Adrenal gland (tissue), 5 donors: ENCODE measurements around the gene MAP3K7.

ENCODE experiments used
- CTCF ChIP-seq, 6 experiments: fragments of 450-650 bp in 4 of 6; fragments of 200-600 bp in 2 of 6; sonication (generic) in 1 of 6; IDR thresholded peaks; 1 replicate in 5 of 6; 2 replicates in 1 of 6; pipeline versions ENCODE4 v1.5.1 to v1.8.0; 2016 to 2021; ENCODE audit warnings: antibody characterized with exemption in 6 of 6, mild to moderate bottlenecking in 2 of 6, moderate library complexity in 1 of 6
- POLR2A ChIP-seq, 2 donors: fragments of 450-650 bp; IDR thresholded peaks; one replicate each; pipeline ENCODE4 v1.6.1; 2017; ENCODE audit warnings: antibody characterized with exemption in 2 of 2, mild to moderate bottlenecking in 2 of 2, moderate library complexity in 1 of 2
- donor health status: DM: no; HTN: no; CAD: no.

GRCh38 chr6:90533615-90534336, 53.1 kb downstream of the MAP3K7 start:
- TF ChIP-seq CTCF (IDR thresholded peaks at IDR 0.05), result no peak
- no peak for TF ChIP-seq POLR2A (IDR thresholded peaks at IDR 0.05)
